ENCODE data around the gene TIMMDC1. TPM values are rescaled to one million over a fixed set of nuclear protein-coding genes. Genes with fewer than 3 reads are reported as not detected.

Gene TIMMDC1
- total RNA-seq, 4 donors from 2014 or later, result 41.2 to 137 (median 101) TPM

GRCh38 chr3:119555929-119556328 is 57.6 kb downstream of the TIMMDC1 start:
- Histone ChIP-seq H3K27me3 (no peaks in the 10 kb centered on the region), H3K4me3 (no peak overlapping the region), H3K36me3 (no peaks in the 10 kb centered on the region), H3K4me1 (no peaks in the 10 kb centered on the region), H3K27ac (no peak overlapping the region), H3K9me3 (no peaks in the 10 kb centered on the region)
- in situ Hi-C loops (cut with MboI; ENCODE audit: low sequenced_read_pairs in 4 of 4), result no loop called here
- no peak for TF ChIP-seq CTCF (IDR thresholded peaks at IDR 0.05 in 4 of 5, conservative IDR thresholded peaks at IDR 0.05 in 1 of 5)
- TF ChIP-seq POLR2A (IDR thresholded peaks at IDR 0.05), result no peak
- no peak for ATAC-seq
- DNase-seq, result no peak
- intact Hi-C loops (cut with DNase I; ENCODE audit: low total_unique reads), result no loop called here

GRCh38 chr3:119557192-119557876 is 59.0 kb downstream of the TIMMDC1 start:
- ATAC-seq, result no peak

GRCh38 chr3:119557877-119558269 is 59.5 kb downstream of the TIMMDC1 start:
- Histone ChIP-seq H3K36me3 (no peaks in the 10 kb centered on the region), H3K4me3 (no peak overlapping the region), H3K27ac (no peak overlapping the region), H3K9me3 (no peaks in the 10 kb centered on the region), H3K4me1 (peaks cover 0 to 4% of the 10 kb centered on the region in 2 donors), H3K27me3 (no peaks in the 10 kb centered on the region)
- in situ Hi-C loops (cut with MboI; ENCODE audit: low sequenced_read_pairs in 4 of 4), result no loop called here
- ATAC-seq, result no peak
- intact Hi-C loops (cut with DNase I; ENCODE audit: low total_unique reads), result no loop called here
- TF ChIP-seq POLR2A (IDR thresholded peaks at IDR 0.05), result no peak
- no peak for TF ChIP-seq CTCF (IDR thresholded peaks at IDR 0.05 in 4 of 5, conservative IDR thresholded peaks at IDR 0.05 in 1 of 5)
- DNase-seq, result no peak

More at GRCh38 chr3:119557192-119557876, 59.0 kb downstream of the TIMMDC1 start:
- Histone ChIP-seq H3K36me3 (no peaks in the 10 kb centered on the region), H3K27ac (no peak overlapping the region), H3K9me3 (no peaks in the 10 kb centered on the region), H3K4me1 (peaks cover 0 to 4% of the 10 kb centered on the region in 2 donors), H3K4me3 (no peak overlapping the region), H3K27me3 (no peaks in the 10 kb centered on the region)
- DNase-seq, result no peak
- TF ChIP-seq CTCF (IDR thresholded peaks at IDR 0.05 in 4 of 5, conservative IDR thresholded peaks at IDR 0.05 in 1 of 5) (no peak), POLR2A (IDR thresholded peaks at IDR 0.05) (no peak)
- in situ Hi-C loops (cut with MboI; ENCODE audit: low sequenced_read_pairs in 4 of 4) (no loop called here), intact Hi-C loops (cut with DNase I; ENCODE audit: low total_unique reads) (no loop called here)

- TF ChIP-seq POLR2A (IDR thresholded peaks at IDR 0.05) (no peak), CTCF (IDR thresholded peaks at IDR 0.05 in 4 of 5, conservative IDR thresholded peaks at IDR 0.05 in 1 of 5) (no peak)
- H3K36me3 ChIP-seq, result no peaks in the 10 kb centered on the region
- no peak overlapping the region for H3K27ac ChIP-seq
- in situ Hi-C loops (cut with MboI; ENCODE audit: low sequenced_read_pairs in 4 of 4) (no loop called here), intact Hi-C loops (cut with DNase I; ENCODE audit: low total_unique reads) (no loop called here)
- H3K9me3 ChIP-seq, result no peaks in the 10 kb centered on the region
- DNase-seq (no peak), ATAC-seq (no peak)
- no peak overlapping the region for H3K4me3 ChIP-seq
- no peaks in the 10 kb centered on the region for H3K27me3 ChIP-seq
- peaks cover 0 to 4% of the 10 kb centered on the region in 2 donors for H3K4me1 ChIP-seq
These were observed 60.4 kb downstream of the TIMMDC1 start for GRCh38 chr3:119558626-119559317.

All from gastrocnemius medialis (tissue), 4 donors.